WTC11 (cell line): ENCODE data around the gene LRRFIP1. TPM values are rescaled to one million over a fixed set of nuclear protein-coding genes. Genes with fewer than 3 reads are reported as not detected.

Experiments used
- ATAC-seq: fragments of 200-7000 bp; cut with Tn5 transposase; 2 replicates; pipeline ENCODE4 v1.10.0; 2021; ENCODE audit warnings: mild to moderate bottlenecking, moderate library complexity
- CTCF ChIA-PET: fragments of 300-600 bp; sonication (Branson Sonifier 250); formaldehyde crosslinking; loops from one replicate; lab custom pipeline; 2021; ENCODE audit warnings: antibody characterized with exemption; lab: Charles Lee
- POLR2A ChIA-PET: fragments of 350-600 bp; sonication (Branson Sonifier 250); formaldehyde crosslinking; loops from one replicate; lab custom pipeline; 2021; ENCODE audit warnings: antibody characterized with exemption; lab: Charles Lee
- DNase-seq: peaks from one replicate; pipeline ENCODE4 v3.0.0; 2021; ENCODE audit warnings: low spot score
- H3K27ac Mint-ChIP-seq: 2 replicates; pipeline ENCODE4 v1.8.0; 2021; ENCODE audit warnings: mixed read lengths
- H3K27me3 Mint-ChIP-seq: 2 replicates; pipeline ENCODE4 v1.8.0; 2021; ENCODE audit warnings: low read depth, mild to moderate bottlenecking, moderate library complexity, mixed read lengths
- H3K36me3 Mint-ChIP-seq: 2 replicates; pipeline ENCODE4 v1.8.0; 2021; ENCODE audit warnings: mixed read lengths
- H3K4me1 Mint-ChIP-seq: 2 replicates; pipeline ENCODE4 v1.8.0; 2022; ENCODE audit warnings: mixed read lengths
- H3K4me3 Mint-ChIP-seq: 2 replicates; pipeline ENCODE4 v1.8.0; 2021; ENCODE audit warnings: mild to moderate bottlenecking, moderate library complexity, mixed read lengths
- H3K9me3 Mint-ChIP-seq: 2 replicates; pipeline ENCODE4 v1.8.0; 2021; ENCODE audit warnings: mixed read lengths
- ELF4 ChIP-seq: sonication (generic); formaldehyde crosslinking; IDR thresholded peaks from 2 replicates; pipeline ENCODE4 v1.8.1; 2022; ENCODE audit warnings: low read depth, mild to moderate bottlenecking, moderate library complexity, missing genetic modification reagents
- FOXP1 ChIP-seq: sonication (generic); formaldehyde crosslinking; IDR thresholded peaks from 2 replicates; pipeline ENCODE4 v1.8.0; 2022; ENCODE audit warnings: missing genetic modification reagents, mild to moderate bottlenecking, moderate library complexity, borderline replicate concordance
- IRF2 ChIP-seq: sonication (generic); formaldehyde crosslinking; IDR thresholded peaks from 2 replicates; pipeline ENCODE4 v1.8.0; 2022; ENCODE audit warnings: low read depth, missing genetic modification reagents, borderline replicate concordance
- JAZF1 ChIP-seq: fragments of 250-450 bp; sonication (Bioruptor Pico); IDR thresholded peaks from 2 replicates; pipeline ENCODE4 v1.9.0; 2021; ENCODE audit warnings: moderate library complexity, mild to moderate bottlenecking, inconsistent platforms
- KAT7 ChIP-seq: sonication (generic); formaldehyde crosslinking; IDR thresholded peaks from 2 replicates; pipeline ENCODE4 v1.8.1; 2023; ENCODE audit warnings: missing genetic modification reagents, mild to moderate bottlenecking, borderline replicate concordance
- MXD4 ChIP-seq: fragments of 250-450 bp; sonication (Bioruptor Pico); IDR thresholded peaks from 2 replicates; pipeline ENCODE4 v1.8.0; 2021; ENCODE audit warnings: mild to moderate bottlenecking, moderate library complexity, borderline replicate concordance
- SOX15 ChIP-seq: fragments of 250-450 bp; sonication (Bioruptor Pico); IDR thresholded peaks from 2 replicates; pipeline ENCODE4 v1.9.0; 2021; ENCODE audit warnings: mild to moderate bottlenecking
- TEAD1 ChIP-seq: sonication (generic); formaldehyde crosslinking; IDR thresholded peaks from 2 replicates; pipeline ENCODE4 v1.8.0; 2022; ENCODE audit warnings: mild to moderate bottlenecking, missing genetic modification reagents
- TP53 ChIP-seq: sonication (generic); formaldehyde crosslinking; IDR thresholded peaks from 2 replicates; pipeline ENCODE4 v1.8.1; 2023; ENCODE audit warnings: mild to moderate bottlenecking, missing genetic modification reagents
- ZBTB21 ChIP-seq: sonication (generic); formaldehyde crosslinking; IDR thresholded peaks from 2 replicates; pipeline ENCODE4 v1.8.1; 2023; ENCODE audit warnings: mild to moderate bottlenecking, missing genetic modification reagents, borderline replicate concordance
- ZNF121 ChIP-seq: sonication (generic); formaldehyde crosslinking; IDR thresholded peaks from 2 replicates; pipeline ENCODE4 v1.8.0; 2023; ENCODE audit warnings: missing genetic modification reagents
- ZNF416 ChIP-seq: fragments of 250-450 bp; sonication (Bioruptor Pico); IDR thresholded peaks from 2 replicates; pipeline ENCODE4 v1.9.0; 2021; ENCODE audit warnings: mild to moderate bottlenecking, inconsistent platforms
- ZNF671 ChIP-seq: fragments of 250-450 bp; sonication (Bioruptor Pico); IDR thresholded peaks from 2 replicates; pipeline ENCODE4 v1.8.0; 2021; ENCODE audit warnings: mild to moderate bottlenecking
- total RNA-seq: library from RNA; stranded (reverse); gene quantifications from 3 replicates; pipeline ENCODE4 v1.2.3, GENCODE V29; 2021
- TF ChIP-seq, protein P1 (sequence below): sonication (generic); formaldehyde crosslinking; IDR thresholded peaks from 2 replicates; pipeline ENCODE4 v1.8.1; 2022; ENCODE audit warnings: missing genetic modification reagents, borderline replicate concordance
- TF ChIP-seq, protein P2 (sequence below): sonication (generic); formaldehyde crosslinking; IDR thresholded peaks from 2 replicates; pipeline ENCODE4 v1.8.1; 2022; ENCODE audit warnings: low read depth, mild to moderate bottlenecking, moderate library complexity, missing genetic modification reagents, borderline replicate concordance
- TF ChIP-seq, protein P3 (sequence below): fragments of 250-450 bp; sonication (Bioruptor Pico); IDR thresholded peaks from 2 replicates; pipeline ENCODE4 v1.9.0; 2021; ENCODE audit warnings: moderate library complexity, mild to moderate bottlenecking, inconsistent platforms, borderline replicate concordance
- TF ChIP-seq, protein P4 (sequence below): sonication (generic); formaldehyde crosslinking; IDR thresholded peaks from 2 replicates; pipeline ENCODE4 v1.8.0; 2022; ENCODE audit warnings: mild to moderate bottlenecking, missing genetic modification reagents
- TF ChIP-seq, protein P5 (sequence below): sonication (generic); formaldehyde crosslinking; IDR thresholded peaks from 2 replicates; pipeline ENCODE4 v1.8.0; 2022; ENCODE audit warnings: missing genetic modification reagents
- TF ChIP-seq, protein P6 (sequence below): sonication (generic); formaldehyde crosslinking; IDR thresholded peaks from 2 replicates; pipeline ENCODE4 v1.8.1; 2023; ENCODE audit warnings: mild to moderate bottlenecking, missing genetic modification reagents, moderate library complexity
- TF ChIP-seq, protein P7 (sequence below): sonication (generic); formaldehyde crosslinking; IDR thresholded peaks from 2 replicates; pipeline ENCODE4 v1.8.1; 2023; ENCODE audit warnings: mild to moderate bottlenecking, missing genetic modification reagents
- TF ChIP-seq, protein P8 (sequence below): sonication (generic); formaldehyde crosslinking; conservative IDR thresholded peaks from 2 replicates; pipeline ENCODE4 v1.8.1; 2022; ENCODE audit warnings: mild to moderate bottlenecking, missing genetic modification reagents

The LRRFIP1 gene
- total RNA-seq, 1 experiment from 2014 or later = 88.4 TPM

DNA sequence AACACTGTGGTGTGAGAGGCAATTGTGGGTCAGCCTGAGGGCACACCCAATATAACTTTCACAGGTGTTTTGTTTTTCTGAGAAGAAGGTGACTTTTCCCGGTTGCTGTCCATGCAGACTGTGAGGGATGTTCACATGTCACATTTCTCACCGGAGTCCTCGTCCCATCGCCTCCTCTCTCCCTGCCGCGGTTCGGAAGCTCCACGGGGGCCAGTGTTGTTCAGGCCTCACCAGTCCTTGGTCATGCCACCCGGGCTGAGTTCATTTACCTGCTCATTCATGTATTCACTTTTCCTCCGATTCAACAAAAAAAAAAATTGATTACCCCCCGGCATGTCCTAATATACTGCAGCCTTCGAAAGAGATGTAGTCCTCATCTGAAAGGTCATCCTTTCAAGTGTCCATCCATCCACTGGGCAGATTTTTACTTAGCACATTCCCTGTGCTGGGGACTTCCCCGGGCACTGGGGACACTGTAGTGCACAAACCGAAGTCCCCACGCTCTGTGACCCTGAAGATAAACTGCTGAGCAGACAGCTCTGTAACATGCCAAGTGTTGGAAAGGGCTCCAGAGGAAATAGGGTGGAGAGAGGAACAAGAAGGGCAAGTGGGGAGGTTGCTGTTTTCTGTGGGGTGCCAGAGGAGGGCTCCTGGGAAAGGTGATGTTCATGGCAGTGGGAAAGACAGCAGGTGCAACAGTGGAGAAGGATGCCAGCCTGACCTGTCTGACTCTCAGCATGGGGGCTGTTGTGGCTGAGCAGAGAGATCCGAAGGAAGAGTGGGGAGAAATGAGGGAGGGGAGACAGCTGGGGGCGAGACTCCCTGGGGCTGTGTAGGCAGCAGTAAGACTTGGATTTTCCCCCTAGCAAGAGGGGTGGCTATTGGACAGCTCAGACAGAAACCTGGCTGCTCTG lies 22.4 kb downstream of the LRRFIP1 start (continued):
- TF ChIP-seq, protein P1, sequence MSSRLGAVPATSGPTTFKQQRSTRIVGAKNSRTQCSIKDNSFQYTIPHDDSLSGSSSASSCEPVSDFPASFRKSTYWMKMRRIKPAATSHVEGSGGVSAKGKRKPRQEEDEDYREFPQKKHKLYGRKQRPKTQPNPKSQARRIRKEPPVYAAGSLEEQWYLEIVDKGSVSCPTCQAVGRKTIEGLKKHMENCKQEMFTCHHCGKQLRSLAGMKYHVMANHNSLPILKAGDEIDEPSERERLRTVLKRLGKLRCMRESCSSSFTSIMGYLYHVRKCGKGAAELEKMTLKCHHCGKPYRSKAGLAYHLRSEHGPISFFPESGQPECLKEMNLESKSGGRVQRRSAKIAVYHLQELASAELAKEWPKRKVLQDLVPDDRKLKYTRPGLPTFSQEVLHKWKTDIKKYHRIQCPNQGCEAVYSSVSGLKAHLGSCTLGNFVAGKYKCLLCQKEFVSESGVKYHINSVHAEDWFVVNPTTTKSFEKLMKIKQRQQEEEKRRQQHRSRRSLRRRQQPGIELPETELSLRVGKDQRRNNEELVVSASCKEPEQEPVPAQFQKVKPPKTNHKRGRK (CRISPR knock-in tag) = no peak
- TF ChIP-seq ZNF671 (CRISPR knock-in tag) = no peak
- TF ChIP-seq MXD4 = no peak
- no peak for TF ChIP-seq ZBTB21 (CRISPR knock-in tag)
- TF ChIP-seq, protein P2, sequence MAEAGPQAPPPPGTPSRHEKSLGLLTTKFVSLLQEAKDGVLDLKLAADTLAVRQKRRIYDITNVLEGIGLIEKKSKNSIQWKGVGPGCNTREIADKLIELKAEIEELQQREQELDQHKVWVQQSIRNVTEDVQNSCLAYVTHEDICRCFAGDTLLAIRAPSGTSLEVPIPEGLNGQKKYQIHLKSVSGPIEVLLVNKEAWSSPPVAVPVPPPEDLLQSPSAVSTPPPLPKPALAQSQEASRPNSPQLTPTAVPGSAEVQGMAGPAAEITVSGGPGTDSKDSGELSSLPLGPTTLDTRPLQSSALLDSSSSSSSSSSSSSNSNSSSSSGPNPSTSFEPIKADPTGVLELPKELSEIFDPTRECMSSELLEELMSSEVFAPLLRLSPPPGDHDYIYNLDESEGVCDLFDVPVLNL (CRISPR knock-in tag) = no peak

DNA sequence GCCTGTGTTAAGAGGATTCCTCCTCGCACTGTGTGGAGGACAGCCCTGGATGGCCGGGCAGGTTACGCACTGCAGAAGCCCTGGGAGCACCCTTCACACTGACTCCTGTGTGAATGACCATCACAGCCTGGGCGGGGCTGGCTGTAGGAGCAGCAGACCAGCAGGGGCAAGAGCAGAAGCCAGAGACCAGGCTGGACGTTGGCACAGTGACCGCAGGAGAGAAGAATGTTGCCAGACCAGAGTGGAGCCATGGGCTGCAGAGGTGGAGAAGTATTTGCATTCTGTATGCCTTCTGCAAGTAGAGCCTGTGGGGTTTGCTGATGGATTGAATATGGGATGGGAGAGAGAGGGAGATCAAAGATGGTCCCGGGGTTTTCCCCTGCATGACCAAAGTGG lies 23.1 kb downstream of the LRRFIP1 start:
- ChIA-PET POLR2A (no interaction called here), CTCF (no interaction called here)
- H3K4me3 Mint-ChIP-seq = no peak overlapping the region
- DNase-seq (no peak), ATAC-seq (no peak)
- peaks cover 4% of the 10 kb centered on the region; the same call in 1 of the 2 replicates for H3K4me1 Mint-ChIP-seq
- H3K36me3 Mint-ChIP-seq = peaks cover 37% of the 10 kb centered on the region
- no peak for TF ChIP-seq KAT7 (CRISPR knock-in tag)
- TF ChIP-seq, protein P3, sequence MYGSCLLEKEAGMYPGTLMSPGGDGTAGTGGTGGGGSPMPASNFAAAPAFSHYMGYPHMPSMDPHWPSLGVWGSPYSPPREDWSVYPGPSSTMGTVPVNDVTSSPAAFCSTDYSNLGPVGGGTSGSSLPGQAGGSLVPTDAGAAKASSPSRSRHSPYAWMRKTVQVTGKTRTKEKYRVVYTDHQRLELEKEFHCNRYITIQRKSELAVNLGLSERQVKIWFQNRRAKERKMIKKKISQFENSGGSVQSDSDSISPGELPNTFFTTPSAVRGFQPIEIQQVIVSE = no peak
- no peak for TF ChIP-seq FOXP1 (CRISPR knock-in tag)
- TF ChIP-seq, protein P4, sequence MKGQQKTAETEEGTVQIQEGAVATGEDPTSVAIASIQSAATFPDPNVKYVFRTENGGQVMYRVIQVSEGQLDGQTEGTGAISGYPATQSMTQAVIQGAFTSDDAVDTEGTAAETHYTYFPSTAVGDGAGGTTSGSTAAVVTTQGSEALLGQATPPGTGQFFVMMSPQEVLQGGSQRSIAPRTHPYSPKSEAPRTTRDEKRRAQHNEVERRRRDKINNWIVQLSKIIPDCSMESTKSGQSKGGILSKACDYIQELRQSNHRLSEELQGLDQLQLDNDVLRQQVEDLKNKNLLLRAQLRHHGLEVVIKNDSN (CRISPR knock-in tag) = no peak
- TF ChIP-seq, protein P5, sequence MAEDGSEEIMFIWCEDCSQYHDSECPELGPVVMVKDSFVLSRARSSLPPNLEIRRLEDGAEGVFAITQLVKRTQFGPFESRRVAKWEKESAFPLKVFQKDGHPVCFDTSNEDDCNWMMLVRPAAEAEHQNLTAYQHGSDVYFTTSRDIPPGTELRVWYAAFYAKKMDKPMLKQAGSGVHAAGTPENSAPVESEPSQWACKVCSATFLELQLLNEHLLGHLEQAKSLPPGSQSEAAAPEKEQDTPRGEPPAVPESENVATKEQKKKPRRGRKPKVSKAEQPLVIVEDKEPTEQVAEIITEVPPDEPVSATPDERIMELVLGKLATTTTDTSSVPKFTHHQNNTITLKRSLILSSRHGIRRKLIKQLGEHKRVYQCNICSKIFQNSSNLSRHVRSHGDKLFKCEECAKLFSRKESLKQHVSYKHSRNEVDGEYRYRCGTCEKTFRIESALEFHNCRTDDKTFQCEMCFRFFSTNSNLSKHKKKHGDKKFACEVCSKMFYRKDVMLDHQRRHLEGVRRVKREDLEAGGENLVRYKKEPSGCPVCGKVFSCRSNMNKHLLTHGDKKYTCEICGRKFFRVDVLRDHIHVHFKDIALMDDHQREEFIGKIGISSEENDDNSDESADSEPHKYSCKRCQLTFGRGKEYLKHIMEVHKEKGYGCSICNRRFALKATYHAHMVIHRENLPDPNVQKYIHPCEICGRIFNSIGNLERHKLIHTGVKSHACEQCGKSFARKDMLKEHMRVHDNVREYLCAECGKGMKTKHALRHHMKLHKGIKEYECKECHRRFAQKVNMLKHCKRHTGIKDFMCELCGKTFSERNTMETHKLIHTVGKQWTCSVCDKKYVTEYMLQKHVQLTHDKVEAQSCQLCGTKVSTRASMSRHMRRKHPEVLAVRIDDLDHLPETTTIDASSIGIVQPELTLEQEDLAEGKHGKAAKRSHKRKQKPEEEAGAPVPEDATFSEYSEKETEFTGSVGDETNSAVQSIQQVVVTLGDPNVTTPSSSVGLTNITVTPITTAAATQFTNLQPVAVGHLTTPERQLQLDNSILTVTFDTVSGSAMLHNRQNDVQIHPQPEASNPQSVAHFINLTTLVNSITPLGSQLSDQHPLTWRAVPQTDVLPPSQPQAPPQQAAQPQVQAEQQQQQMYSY = no peak
- TF ChIP-seq, protein P6, sequence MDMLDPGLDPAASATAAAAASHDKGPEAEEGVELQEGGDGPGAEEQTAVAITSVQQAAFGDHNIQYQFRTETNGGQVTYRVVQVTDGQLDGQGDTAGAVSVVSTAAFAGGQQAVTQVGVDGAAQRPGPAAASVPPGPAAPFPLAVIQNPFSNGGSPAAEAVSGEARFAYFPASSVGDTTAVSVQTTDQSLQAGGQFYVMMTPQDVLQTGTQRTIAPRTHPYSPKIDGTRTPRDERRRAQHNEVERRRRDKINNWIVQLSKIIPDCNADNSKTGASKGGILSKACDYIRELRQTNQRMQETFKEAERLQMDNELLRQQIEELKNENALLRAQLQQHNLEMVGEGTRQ (CRISPR knock-in tag) = no peak
- no peak for TF ChIP-seq ZNF416 (CRISPR knock-in tag)
- TF ChIP-seq, protein P7, sequence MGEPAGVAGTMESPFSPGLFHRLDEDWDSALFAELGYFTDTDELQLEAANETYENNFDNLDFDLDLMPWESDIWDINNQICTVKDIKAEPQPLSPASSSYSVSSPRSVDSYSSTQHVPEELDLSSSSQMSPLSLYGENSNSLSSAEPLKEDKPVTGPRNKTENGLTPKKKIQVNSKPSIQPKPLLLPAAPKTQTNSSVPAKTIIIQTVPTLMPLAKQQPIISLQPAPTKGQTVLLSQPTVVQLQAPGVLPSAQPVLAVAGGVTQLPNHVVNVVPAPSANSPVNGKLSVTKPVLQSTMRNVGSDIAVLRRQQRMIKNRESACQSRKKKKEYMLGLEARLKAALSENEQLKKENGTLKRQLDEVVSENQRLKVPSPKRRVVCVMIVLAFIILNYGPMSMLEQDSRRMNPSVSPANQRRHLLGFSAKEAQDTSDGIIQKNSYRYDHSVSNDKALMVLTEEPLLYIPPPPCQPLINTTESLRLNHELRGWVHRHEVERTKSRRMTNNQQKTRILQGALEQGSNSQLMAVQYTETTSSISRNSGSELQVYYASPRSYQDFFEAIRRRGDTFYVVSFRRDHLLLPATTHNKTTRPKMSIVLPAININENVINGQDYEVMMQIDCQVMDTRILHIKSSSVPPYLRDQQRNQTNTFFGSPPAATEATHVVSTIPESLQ (CRISPR knock-in tag) = no peak
- no peak for TF ChIP-seq TP53 (CRISPR knock-in tag)
- no peak for TF ChIP-seq ZNF121 (CRISPR knock-in tag)
- TF ChIP-seq, protein P8, sequence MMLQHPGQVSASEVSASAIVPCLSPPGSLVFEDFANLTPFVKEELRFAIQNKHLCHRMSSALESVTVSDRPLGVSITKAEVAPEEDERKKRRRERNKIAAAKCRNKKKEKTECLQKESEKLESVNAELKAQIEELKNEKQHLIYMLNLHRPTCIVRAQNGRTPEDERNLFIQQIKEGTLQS = no peak
- no peak for TF ChIP-seq JAZF1
- TF ChIP-seq, protein P2 (CRISPR knock-in tag) = no peak
- TF ChIP-seq ELF4 (CRISPR knock-in tag) = no peak
- TF ChIP-seq TEAD1 (CRISPR knock-in tag) = no peak
- TF ChIP-seq SOX15 = no peak
- no peak for TF ChIP-seq IRF2 (CRISPR knock-in tag)
- peaks cover 12% of the 10 kb centered on the region for H3K9me3 Mint-ChIP-seq
- H3K27ac Mint-ChIP-seq = no peak overlapping the region
- H3K27me3 Mint-ChIP-seq = no peaks in the 10 kb centered on the region; the same call in 1 of the 2 replicates
